ENCODE measurements around the gene MUC5B.

- TF ChIP-seq CTCF (IDR thresholded peaks at IDR 0.05; ENCODE audit: extremely low read depth in 1 of 2, insufficient read depth in 1 of 2, low read depth in 1 of 2, low read length in 2 of 2) (no peak), MAX (IDR thresholded peaks at IDR 0.05; ENCODE audit: insufficient read depth, insufficient read length) (no peak), POLR2A (IDR thresholded peaks at IDR 0.05; ENCODE audit: low read depth, low read length) (no peak), POLR2AphosphoS5 (IDR thresholded peaks at IDR 0.05; ENCODE audit: insufficient read depth, low read depth, low read length) (no peak), JUN (IDR thresholded peaks at IDR 0.05; ENCODE audit: borderline replicate concordance, insufficient read depth, insufficient read length, low read depth) (no peak), MYC (IDR thresholded peaks at IDR 0.05; ENCODE audit: low read depth, low read length) (no peak), GATA2 (IDR thresholded peaks at IDR 0.05; ENCODE audit: insufficient read depth, insufficient read length, low read depth, low read length) (no peak), FOS (IDR thresholded peaks at IDR 0.05; ENCODE audit: borderline replicate concordance, insufficient read depth, low read length) (no peak), EZH2 (IDR thresholded peaks at IDR 0.05; ENCODE audit: borderline replicate concordance, low read depth, low read length, severe bottlenecking) (no peak)
Observed at GRCh38 chr11:1180171-1180570, 42.7 kb upstream of the MUC5B start.

Measured in endothelial cell of umbilical vein (primary cell).